GM21723 (cell line): Measurements from ENCODE around the gene PI4KA.
"Not testable (repeated sequence)": the region's sequence is repeated elsewhere in the genome, so short reads cannot be mapped to it uniquely, and the experiment has no call there.

Experiments used
- ATAC-seq: cut with Tn5 transposase; IDR thresholded peaks from one replicate; pipeline ENCODE4 v1.9.1; 2021; ENCODE audit warnings: mild to moderate bottlenecking, moderate library complexity; ENCODE audit not compliant: unreplicated experiment

PI4KA gene

GRCh38 chr22:20858615-20859416 lies at the start of gene PI4KA, which contains the start of gene SNAP29:
TSS of gene PI4KA (minus strand) at chr22:20858811. CDS start at chr22:20858725, 86 bp downstream.
TSS of gene SNAP29 (plus strand) at chr22:20859007. CDS start at chr22:20859111, 104 bp downstream.
- peak; percentile 90 for ATAC-seq

DNA sequence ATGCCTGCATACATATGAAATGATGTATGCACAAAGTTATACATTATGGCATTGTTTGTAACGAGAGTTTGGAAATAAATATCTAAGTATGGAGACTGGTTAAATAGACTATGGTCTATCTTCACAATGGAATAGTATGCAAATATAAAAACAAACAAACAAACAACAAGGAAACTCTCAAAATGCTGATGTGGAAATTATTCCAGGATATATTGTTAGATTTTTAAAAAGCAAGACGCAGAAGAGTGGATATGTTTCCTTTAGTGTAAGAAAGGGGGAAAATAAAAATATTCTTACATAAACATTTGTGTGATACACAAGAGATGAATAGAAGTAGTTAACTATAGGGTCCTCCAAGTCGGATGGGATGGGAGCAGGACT lies 47.8 kb upstream of the PI4KA start:
- no peak for ATAC-seq

- no peak for ATAC-seq
These were observed 47.1 kb upstream of the PI4KA start for GRCh38 chr22:20905415-20906386.

DNA sequence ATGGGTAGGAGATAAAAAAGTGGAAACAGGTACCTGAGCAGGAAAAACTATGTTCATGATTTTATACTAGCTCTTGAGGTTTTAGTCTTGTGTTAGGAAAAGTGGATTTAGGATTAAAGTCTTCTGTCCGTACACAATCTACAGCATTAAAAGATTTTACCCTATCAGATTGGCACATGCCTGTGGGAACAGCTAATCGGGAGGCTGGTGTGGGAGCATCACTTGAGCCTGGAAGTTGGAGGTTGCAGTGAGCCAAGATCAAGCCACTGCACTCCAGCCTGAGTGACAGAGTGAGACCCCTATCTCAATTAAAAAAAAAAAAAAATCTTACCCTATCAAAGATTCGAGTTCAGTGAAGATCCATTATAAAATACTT lies 46.4 kb upstream of the PI4KA start:
- ATAC-seq: no peak

GRCh38 chr22:20904008-20904979 lies 45.7 kb upstream of the PI4KA start:
- ATAC-seq: no peak

DNA sequence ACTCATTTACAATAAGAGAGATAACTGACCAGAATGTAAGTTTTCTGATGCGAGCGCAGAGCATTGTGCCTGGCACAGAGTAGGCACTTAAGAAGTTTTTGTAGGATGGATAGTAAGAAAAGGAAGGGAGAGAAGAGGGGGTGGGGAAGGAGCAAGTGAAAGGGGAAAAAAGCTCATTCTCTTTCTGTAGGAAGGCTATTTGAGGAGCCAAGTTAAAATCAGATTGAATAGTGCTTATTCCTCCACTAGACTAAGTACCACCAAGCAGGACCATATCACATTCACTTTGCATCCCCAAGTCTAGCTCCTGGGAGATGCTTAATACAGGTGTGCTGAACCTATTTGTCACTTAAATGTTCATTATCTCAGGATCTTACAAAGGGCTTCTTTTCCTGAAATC lies 44.5 kb upstream of the PI4KA start:
- no peak for ATAC-seq

GRCh38 chr22:20901093-20902033 lies 42.8 kb upstream of the PI4KA start:
- ATAC-seq: not testable (repeated sequence)

GRCh38 chr22:20899827-20900423 lies 41.3 kb upstream of the PI4KA start:
- no peak for ATAC-seq

DNA sequence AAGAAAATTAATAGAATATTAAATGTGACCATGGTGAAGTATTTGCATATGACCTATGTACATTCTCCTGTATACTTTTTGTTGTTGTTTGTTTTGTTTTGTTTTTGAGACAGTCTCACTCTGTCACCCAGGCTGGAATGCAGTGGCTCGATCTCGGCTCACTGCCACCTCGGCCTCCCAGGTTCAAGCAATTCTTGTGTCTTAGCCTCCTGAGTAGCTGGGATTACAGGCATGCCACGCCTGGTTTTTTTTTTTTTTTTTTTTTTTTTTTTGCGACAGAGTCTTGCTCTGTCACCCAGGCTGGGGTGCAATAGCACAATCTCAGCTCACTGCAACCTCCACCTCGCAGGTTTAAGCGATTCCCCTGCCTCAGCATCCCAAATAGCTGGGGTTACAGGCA lies 39.1 kb upstream of the PI4KA start:
- ATAC-seq: not testable (repeated sequence)

- ATAC-seq: no peak
These were observed 32.4 kb upstream of the PI4KA start for GRCh38 chr22:20890975-20891374.

DNA sequence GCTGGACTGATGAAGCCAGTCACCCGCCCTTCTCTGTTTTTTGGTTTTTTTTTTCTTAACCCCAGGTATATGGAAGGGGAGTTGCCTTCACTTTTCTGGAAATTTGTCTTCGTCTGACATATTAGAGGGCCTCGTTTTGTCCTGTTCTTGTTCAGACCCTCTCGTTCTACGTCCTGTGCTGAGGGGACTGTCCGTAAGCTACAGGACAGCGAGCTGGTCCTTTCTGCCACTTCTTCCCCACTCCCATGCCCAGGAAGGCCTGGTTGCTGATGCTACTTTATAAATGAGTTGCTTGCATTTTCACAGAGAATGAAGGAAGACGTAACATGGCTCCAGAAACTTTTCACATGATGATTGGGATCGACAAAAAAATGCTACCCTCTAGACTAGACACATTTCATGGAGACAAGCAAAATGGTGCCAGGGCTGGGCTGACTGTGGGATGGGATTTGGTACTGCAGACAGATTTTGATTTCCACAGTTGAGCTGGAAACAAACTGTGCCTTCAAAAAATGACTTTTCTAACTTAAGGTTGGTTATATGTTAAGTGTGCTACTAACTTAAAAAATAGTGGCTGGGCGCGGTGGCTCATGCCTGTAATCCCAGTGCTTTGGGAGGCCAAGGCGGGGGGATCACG lies 31.4 kb upstream of the PI4KA start:
- no peak for ATAC-seq

GRCh38 chr22:20889025-20889704 lies 30.6 kb upstream of the PI4KA start:
- ATAC-seq: no peak

DNA sequence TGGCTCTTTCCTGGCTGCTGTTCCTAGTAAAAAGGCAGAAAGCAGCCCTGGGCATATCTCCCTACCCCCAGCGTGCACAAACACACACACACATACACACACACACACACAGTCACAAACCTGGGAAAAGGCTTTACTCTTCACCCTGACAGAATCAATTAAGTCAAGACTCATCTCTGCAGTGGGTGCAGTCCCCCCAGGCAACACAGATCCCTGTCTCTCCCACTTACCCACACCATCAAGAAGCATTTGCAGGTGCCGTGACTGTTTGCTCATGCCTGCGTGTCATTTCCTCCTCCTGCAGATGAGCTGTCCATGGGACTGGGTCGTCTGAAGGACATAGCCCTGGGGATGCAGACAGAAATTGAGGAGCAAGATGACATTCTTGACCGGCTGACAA lies 28.8 kb upstream of the PI4KA start:
- no peak for ATAC-seq

DNA sequence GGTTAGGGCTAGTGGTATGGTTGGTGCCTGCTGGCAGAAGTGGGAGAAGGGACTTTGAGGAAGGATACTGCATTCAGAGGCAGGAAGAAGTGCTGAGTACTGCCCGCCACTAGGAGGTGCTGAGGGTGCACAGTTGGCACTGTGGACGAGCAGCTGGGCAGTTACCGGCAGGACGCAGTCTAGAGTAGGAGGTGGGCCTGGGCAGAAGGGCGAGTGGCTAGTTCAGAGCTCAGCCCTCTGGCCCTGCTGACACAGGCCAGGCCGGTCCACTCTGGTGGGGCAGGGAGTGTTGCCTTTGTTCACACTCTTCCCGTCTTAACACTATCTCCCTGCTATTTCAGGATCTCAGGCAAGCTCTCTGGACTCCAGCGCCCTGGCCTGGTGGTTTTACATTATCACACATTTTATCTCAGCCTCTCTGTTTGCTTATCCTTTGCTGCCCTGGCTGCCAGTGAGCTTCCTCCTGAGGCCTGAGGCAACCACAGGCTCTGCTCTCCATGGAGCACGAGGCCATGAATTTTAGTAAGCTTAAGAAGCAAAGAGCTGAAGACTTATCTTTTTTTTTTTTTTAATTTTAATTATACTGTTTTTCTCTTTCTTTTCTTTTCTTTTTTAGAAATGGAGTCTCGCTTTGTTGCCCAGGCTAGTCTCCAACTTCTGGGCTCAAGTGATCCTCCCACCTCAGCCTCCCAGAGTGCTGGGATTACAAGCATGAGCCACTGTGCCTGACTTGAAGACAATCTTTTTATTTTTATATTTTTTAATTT lies 27.1 kb upstream of the PI4KA start:
- no peak for ATAC-seq

- ATAC-seq: no peak
These were observed 26.5 kb upstream of the PI4KA start for GRCh38 chr22:20885017-20885556.

DNA sequence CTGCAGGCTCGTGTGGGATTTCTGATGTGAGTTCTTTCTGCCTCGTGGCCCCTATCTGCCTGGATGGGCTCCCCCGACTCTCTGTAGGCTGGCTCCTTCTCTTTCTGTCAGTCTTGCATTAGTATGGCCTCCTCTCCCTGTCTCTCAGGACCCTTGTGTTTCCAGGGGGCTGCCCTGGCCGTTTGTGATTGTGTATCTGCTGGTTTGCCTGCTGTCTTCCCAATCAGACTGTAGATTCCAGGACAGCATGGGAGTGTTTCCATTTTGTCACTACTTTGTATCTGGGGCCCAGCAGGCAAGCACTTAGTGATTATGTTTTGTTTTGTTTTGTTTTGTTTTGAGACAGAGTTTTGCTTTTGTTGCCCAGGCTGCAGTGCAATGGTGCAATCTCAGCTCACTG lies 25.8 kb upstream of the PI4KA start:
- no peak for ATAC-seq

DNA sequence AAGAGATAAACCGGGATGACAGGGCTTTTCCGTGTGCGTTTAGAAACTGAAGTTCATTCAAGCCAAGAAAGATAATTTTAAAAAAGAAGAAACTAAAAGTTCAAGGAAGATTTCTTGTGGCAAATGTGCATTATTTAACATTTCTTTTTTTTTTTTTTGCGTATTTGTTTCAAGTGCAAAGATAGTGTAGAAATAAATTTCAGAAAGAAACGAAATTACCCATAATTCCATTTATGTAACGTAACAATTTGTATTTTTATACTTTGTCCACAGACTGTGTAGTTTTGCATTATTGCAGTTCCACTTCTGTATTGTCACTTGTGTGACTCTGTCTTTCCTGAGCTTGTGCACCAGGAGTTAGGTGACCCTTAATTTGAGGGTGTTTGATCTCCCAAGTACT lies 24.2 kb upstream of the PI4KA start:
- no peak for ATAC-seq
